ENCODE measurements around the gene NKIRAS1. TPM values are rescaled to one million over a fixed set of nuclear protein-coding genes. Genes with fewer than 3 reads are reported as not detected.
"Not testable (repeated sequence)": the region's sequence is repeated elsewhere in the genome, so short reads cannot be mapped to it uniquely, and the experiment has no call there.

NKIRAS1 gene
- total RNA-seq, 4 donors from 2014 or later: 17.5 to 22.2 (median 19.7) TPM

DNA sequence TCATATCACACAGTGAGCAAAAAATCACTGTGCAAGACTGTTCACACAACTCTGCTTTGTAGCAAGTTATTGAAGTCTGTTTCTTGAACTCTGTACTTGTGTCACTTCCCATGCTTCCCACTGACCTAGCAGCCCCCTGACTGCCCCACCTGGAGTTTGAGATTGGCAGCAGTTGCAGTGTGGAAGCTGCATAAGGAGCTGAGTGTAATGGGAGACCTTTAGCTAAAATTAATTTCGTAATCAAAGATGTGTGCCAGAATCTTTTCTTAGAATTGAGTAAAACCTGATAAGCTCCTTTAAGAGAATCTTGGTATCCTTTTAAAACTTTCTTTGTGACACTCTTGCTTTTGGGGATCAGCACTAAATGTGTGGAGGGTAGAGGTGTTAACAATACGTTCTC is 42.8 kb downstream of the NKIRAS1 start:
- intact Hi-C loops (cut with DNase I): no loop called here
- Histone ChIP-seq H3K9me3 (no peaks in the 10 kb centered on the region), H3K4me1 (peaks cover 9 to 27% of the 10 kb centered on the region in 2 donors), H3K36me3 (no peaks in the 10 kb centered on the region), H3K27ac (no peak overlapping the region), H3K27me3 (no peaks in the 10 kb centered on the region), H3K4me3 (replicated peaks in 1 of 3) (no peak overlapping the region)
- 84 to 86% methylated on average over 2 of the region's 2 CpGs for WGBS, 2 donors
- no peak for DNase-seq
- TF ChIP-seq, protein P1, sequence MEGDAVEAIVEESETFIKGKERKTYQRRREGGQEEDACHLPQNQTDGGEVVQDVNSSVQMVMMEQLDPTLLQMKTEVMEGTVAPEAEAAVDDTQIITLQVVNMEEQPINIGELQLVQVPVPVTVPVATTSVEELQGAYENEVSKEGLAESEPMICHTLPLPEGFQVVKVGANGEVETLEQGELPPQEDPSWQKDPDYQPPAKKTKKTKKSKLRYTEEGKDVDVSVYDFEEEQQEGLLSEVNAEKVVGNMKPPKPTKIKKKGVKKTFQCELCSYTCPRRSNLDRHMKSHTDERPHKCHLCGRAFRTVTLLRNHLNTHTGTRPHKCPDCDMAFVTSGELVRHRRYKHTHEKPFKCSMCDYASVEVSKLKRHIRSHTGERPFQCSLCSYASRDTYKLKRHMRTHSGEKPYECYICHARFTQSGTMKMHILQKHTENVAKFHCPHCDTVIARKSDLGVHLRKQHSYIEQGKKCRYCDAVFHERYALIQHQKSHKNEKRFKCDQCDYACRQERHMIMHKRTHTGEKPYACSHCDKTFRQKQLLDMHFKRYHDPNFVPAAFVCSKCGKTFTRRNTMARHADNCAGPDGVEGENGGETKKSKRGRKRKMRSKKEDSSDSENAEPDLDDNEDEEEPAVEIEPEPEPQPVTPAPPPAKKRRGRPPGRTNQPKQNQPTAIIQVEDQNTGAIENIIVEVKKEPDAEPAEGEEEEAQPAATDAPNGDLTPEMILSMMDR (IDR thresholded peaks at IDR 0.05): no peak

DNA sequence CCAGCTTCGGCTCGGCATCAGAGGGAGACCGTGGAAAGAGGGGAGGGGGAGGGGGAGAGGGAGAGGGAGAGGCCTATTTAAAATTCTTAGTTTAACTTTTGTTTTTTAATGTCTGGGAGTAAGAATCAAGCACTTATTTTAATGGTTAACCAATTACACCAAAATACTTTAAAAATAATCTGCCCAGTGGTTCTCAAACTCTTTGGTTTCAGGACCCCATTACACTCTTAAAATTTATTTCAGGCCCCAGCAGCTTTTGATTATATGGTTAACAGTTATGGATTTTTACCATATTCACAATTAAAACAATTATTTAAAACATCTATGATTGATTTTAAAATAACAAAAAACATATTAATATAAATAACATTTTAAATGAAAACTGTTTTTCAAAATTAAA is 44.5 kb downstream of the NKIRAS1 start:
- no peaks in the 10 kb centered on the region for H3K9me3 ChIP-seq
- H3K27me3 ChIP-seq: no peaks in the 10 kb centered on the region
- H3K36me3 ChIP-seq: no peaks in the 10 kb centered on the region
- no peak overlapping the region for H3K4me3 ChIP-seq (replicated peaks in 1 of 3)
- intact Hi-C loops (cut with DNase I): no loop called here
- 94 to 98% methylated on average over 3 of the region's 3 CpGs for WGBS, 2 donors
- peaks cover 7 to 24% of the 10 kb centered on the region in 2 donors for H3K4me1 ChIP-seq
- no peak for TF ChIP-seq POLR2A (IDR thresholded peaks at IDR 0.05)
- TF ChIP-seq, protein P1 (IDR thresholded peaks at IDR 0.05): no peak
- no peak overlapping the region for H3K27ac ChIP-seq
- DNase-seq: no peak

DNA sequence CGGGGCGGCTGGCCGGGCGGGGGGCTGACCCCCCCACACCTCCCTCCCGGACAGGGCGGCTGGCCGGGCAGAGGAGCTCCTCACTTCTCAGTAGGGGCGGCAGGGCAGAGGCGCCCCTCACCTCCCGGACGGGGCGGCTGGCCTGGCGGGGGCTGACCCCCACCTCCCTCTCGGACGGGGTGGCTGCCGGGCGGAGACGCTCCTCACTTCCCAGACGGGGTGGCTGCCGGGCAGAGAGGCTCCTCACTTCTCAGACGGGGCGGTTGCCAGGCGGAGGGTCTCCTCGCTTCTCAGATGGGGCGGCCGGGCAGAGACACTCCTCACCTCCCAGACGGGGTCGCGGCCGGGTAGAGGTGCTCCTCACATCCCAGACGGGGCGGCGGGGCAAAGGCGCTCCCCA is 45.4 kb downstream of the NKIRAS1 start:
- intact Hi-C loops (cut with DNase I); H3K9me3 ChIP-seq; H3K27me3 ChIP-seq; H3K36me3 ChIP-seq; DNase-seq; H3K4me3 ChIP-seq (replicated peaks in 1 of 3); H3K27ac ChIP-seq: not testable (repeated sequence)
- H3K4me1 ChIP-seq: peaks cover 5 to 18% of the 10 kb centered on the region in 2 donors
- WGBS, 2 donors: 93 to 98% methylated on average over 3 to 19 of the region's 34 CpGs

DNA sequence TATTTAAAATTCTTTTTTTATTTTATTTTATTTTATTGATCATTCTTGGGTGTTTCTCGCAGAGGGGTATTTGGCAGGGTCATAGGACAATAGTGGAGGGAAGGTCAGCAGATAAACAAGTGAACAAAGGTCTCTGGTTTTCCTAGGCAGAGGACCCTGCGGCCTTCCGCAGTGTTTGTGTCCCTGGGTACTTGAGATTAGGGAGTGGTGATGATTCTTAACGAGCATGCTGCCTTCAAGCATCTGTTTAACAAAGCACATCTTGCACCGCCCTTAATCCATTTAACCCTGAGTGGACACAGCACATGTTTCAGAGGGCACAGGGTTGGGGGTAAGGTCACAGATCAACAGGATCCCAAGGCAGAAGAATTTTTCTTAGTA is 46.1 kb downstream of the NKIRAS1 start:
- intact Hi-C loops (cut with DNase I); H3K36me3 ChIP-seq; H3K27ac ChIP-seq; H3K9me3 ChIP-seq; H3K27me3 ChIP-seq; H3K4me3 ChIP-seq (replicated peaks in 1 of 3); DNase-seq: not testable (repeated sequence)
- H3K4me1 ChIP-seq: peaks cover 12 to 21% of the 10 kb centered on the region in 2 donors
- 50 to 64% methylated on average over 2 of the region's 5 CpGs for WGBS, 2 donors

DNA sequence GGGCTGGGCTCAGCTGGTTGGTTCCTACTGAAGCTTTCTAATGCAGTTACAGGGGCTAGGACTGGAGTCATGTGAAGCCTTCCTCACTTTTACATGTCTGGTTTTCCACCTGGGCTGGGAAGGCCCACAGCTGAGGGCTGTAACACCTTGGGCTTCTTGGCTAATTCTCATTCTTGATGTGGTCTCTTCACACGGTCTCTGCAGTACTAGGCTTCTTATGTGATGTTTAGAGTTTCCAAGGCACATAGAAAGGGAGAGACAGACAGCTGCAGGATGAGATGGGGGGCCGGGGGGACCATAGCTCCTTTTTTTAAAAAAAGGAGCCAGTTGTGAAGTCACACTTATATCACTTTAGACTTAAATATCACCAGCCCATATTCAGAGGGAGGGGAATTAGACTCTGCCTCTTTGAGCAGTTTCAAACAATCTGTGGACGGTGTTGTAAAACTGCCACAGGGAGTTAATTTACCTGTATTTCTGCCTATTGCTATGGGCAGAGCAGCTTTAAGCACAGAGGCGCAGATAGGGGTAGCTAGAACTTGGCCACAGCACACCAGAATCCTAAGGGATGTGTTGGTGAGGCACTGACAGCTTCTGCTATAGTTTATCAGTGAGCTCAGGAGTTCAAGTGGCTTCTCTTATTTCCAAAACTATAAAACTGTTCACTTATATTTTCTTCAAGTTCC is 46.7 kb downstream of the NKIRAS1 start:
- peaks cover 16 to 27% of the 10 kb centered on the region in 2 donors for H3K4me1 ChIP-seq
- TF ChIP-seq, protein P1 (IDR thresholded peaks at IDR 0.05): no peak
- no peak for TF ChIP-seq POLR2A (IDR thresholded peaks at IDR 0.05)
- no peaks in the 10 kb centered on the region for H3K27me3 ChIP-seq
- no peaks in the 10 kb centered on the region for H3K36me3 ChIP-seq
- no peak for DNase-seq
- intact Hi-C loops (cut with DNase I): no loop called here
- H3K9me3 ChIP-seq: no peaks in the 10 kb centered on the region
- no peak overlapping the region for H3K27ac ChIP-seq
- 95% methylated on average over 4 of the region's 4 CpGs for whole genome bisulfite sequencing, 2 donors
- H3K4me3 ChIP-seq (replicated peaks in 1 of 3): no peak overlapping the region

DNA sequence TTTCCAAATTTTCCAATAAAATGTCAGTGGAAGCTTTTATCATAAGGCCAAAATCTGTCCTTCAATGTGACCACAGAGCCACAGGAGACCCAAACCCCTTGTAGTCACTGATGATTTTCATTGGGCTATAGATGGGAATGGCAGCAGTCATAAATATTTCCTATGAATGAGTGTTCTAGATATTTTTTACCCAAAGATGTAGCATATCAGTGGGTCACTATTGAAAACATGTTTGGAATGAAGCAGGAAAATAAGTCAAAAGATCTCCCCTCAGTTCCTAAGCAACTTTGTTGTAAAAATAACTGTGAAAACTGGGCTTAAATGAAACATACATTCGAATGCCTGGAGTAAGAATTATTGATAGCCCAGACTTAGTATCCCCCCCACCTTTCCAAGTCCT is 49.0 kb downstream of the NKIRAS1 start:
- WGBS, 2 donors: 88 to 94% methylated on average over 1 of the region's 1 CpG
- no peak for DNase-seq
- H3K27me3 ChIP-seq: no peaks in the 10 kb centered on the region
- H3K4me3 ChIP-seq (replicated peaks in 1 of 3): no peak overlapping the region
- no peaks in the 10 kb centered on the region for H3K9me3 ChIP-seq
- H3K36me3 ChIP-seq: no peaks in the 10 kb centered on the region
- intact Hi-C loops (cut with DNase I): no loop called here
- no peak overlapping the region for H3K27ac ChIP-seq
- TF ChIP-seq, protein P1 (IDR thresholded peaks at IDR 0.05): no peak
- TF ChIP-seq POLR2A (IDR thresholded peaks at IDR 0.05): no peak
- peaks cover 19 to 20% of the 10 kb centered on the region in 2 donors for H3K4me1 ChIP-seq

Measured in thyroid gland (tissue), 4 donors.